COR-L47 (cell line): Measurements from ENCODE around the gene ZNF605.
"Not testable (repeated sequence)": the region's sequence is repeated elsewhere in the genome, so short reads cannot be mapped to it uniquely, and the experiment has no call there.

Experiments
- DNase-seq: peaks from one replicate; lab custom pipeline; 2025; lab: John Stamatoyannopoulos, UW

The ZNF605 gene

GRCh38 chr12:132907216-132907615 lies 48.9 kb downstream of the ZNF605 start:
- DNase-seq, result no peak

GRCh38 chr12:132904718-132905328 lies 51.3 kb downstream of the ZNF605 start:
- DNase-seq, result no peak

GRCh38 chr12:132899033-132899432 lies 57.1 kb downstream of the ZNF605 start:
- DNase-seq, result no peak

GRCh38 chr12:132888852-132889251 lies 67.3 kb downstream of the ZNF605 start:
- no peak for DNase-seq

GRCh38 chr12:132887513-132888351 lies 68.4 kb downstream of the ZNF605 start, which contains the start of gene CHFR:
TSS of gene CHFR (minus strand) at chr12:132887605. CDS start at chr12:132887328, 277 bp downstream.
- DNase-seq, result peak; percentile 97

GRCh38 chr12:132886529-132887477 lies 69.3 kb downstream of the ZNF605 start:
- DNase-seq, result no peak

GRCh38 chr12:132881818-132882217 lies 74.3 kb downstream of the ZNF605 start:
- DNase-seq, result no peak

- not testable (repeated sequence) for DNase-seq
Observed at GRCh38 chr12:132874620-132875019, 81.5 kb downstream of the ZNF605 start.

- DNase-seq, result no peak
Observed at GRCh38 chr12:132874175-132874574, 81.9 kb downstream of the ZNF605 start.

GRCh38 chr12:132873724-132874123 lies 82.4 kb downstream of the ZNF605 start:
- no peak for DNase-seq

GRCh38 chr12:132872975-132873421 lies 83.1 kb downstream of the ZNF605 start:
- DNase-seq, result no peak

GRCh38 chr12:132872073-132872855 lies 83.8 kb downstream of the ZNF605 start:
- DNase-seq, result no peak

GRCh38 chr12:132869551-132869950 lies 86.6 kb downstream of the ZNF605 start:
- DNase-seq, result no peak
